ENCODE measurements around the gene CORO1C.

The CORO1C gene

DNA sequence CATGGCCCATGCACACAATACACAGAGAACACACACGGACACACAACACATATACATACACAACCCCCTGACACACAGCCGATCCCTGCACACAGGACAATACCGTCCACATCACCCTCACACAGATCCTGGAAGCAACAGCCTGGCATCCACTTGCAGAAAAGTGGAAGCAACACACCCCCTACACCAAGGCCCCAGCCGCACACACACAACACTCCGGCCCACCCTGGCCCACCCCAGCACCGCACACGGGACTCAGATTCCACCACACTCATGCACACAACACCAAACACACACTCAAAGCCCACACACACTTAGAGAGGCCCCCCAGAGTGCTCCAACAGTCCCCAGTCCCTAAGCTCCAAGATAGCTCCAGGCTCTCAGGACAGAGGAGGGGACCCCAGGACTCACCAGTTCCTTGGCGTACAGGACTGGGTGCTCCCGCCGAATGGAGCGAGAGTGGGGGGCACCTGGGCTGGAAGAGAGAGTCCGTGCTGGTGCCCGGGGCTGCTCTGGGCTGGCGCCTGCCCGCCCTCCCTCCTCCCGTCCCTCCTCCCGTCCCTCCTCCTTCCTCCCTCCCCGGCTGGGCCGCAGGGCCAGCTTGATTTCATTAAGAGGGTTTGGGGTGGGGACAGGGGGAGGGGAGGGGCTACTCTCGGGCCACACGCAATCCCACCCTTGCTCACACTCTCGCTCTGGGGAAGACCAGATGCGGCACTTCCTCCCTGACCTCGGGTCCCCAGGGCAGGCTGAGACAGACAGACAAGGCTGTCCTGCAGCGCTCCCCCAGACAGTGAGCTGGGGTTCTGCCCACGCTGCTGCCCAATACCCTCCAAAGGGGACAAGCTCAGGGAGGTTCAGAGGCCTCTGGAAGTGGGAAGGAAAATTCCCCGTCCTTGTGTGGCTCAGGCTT is 133.5 kb downstream of the CORO1C start, which contains the start of gene TMEM119:
TMEM119 (minus strand) TSS at position 526 of the 913 bp plus-strand sequence. CDS start 5,701 bp downstream, outside the sequence.
- no peak for DNase-seq

DNA sequence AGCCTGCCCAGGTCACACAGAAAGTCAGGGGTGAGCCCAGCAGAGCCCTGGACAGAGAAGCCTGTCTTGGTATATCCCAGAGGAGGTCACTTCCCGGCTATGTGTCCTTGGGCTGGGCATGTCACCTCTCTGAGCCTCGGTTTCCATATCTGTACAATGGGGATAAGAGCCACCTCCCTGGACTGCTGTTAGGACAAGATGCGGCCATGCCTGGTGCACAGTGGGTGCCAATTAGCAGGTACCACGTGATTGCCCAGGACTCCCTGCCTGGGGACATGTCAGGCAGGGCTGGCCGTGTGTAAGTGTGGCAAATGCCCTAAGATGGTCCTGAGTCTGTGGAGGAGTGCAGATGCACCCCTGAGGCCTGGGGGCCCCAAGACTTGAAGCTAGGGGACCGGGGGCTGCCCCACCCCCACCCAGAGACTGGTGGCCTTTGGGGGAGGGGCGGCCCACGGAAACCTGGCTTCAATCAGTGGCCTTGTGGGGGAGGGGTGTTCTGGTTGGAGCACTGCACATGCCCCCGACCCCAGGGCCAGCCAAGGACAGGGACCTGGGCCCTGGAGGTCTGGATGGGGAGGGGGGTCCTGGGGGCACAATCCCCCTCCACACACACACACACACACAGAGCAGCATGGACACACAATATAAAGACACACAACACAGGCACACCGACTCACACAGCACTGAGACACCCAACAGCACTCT is 134.3 kb downstream of the CORO1C start:
- DNase-seq, result no peak

DNA sequence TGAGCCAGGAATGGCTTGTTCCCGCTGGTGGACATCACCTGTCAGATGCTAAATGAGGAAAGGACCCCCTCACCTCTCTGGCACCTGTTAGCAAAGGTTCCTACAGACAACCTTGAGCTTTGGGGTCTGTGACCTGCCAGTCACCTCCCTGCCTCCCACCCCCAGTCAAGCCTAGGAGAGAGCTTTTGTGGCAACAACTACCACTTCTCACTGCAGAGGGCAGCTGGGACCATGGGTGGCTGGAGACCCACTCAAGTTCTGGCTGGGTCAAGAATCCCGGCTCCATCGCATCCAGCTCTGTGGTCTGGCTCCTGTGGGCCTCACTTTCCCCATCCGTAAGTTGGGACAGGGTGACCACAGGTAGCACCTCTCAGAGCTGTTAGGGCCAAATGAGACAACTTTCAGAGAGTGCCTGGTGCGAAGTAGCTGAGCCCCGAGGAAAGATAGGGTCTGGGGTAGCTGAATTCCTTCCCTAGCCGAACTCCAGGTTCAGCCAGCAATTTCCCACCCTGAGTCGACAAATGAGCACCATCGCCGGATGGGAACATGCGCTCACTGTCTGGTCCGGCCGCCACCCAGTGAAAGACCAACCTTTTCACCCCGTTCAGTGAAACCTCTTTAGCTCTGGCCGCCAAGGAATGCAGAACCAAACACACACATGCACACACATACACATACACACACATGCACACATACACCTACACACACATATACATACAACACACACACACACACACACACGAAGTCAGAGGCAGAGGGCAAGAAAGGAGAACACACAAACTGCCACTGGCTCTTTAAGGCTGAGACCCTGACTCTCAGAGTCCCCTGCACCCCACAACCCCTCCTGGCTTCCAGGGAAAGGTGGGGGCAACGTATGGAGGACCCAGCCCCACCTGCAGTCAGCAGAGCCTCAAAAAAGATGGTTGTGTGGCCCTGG is 135.3 kb downstream of the CORO1C start:
- no peak for DNase-seq

Data from retina (tissue), 1 donor.